GM23338 (cell line): Measurements from ENCODE around the gene GRIK1. TPM values are rescaled to one million over a fixed set of nuclear protein-coding genes. Genes with fewer than 3 reads are reported as not detected.

ENCODE experiments used
- ATAC-seq: fragments of 200-7000 bp; cut with Tn5 transposase; 3 replicates; pipeline ENCODE4 v1.9.1; 2020
- DNase-seq: peaks from one replicate; pipeline ENCODE4 v3.0.0-alpha.2; 2015; ENCODE audit warnings: low spot score
- H2AFZ ChIP-seq: fragments of 200-600 bp; sonication (generic); 2 replicates; pipeline ENCODE4 v1.8.0; 2016; ENCODE audit warnings: antibody characterized with exemption, mild to moderate bottlenecking, moderate library complexity
- H3F3A ChIP-seq: fragments of 200-600 bp; sonication (generic); replicated peaks from 2 replicates; pipeline ENCODE4 v1.8.0; 2017; ENCODE audit warnings: antibody characterized with exemption, mixed run types, low read depth
- H3K27ac ChIP-seq: fragments of 200-600 bp; sonication (generic); 2 replicates; pipeline ENCODE4 v1.6.1; 2016; ENCODE audit warnings: low read depth
- H3K27me3 ChIP-seq: fragments of 200-600 bp; sonication (generic); 2 replicates; pipeline ENCODE4 v1.8.0; 2016; ENCODE audit warnings: mild to moderate bottlenecking, mixed run types, moderate library complexity; ENCODE audit not compliant: insufficient read depth
- H3K36me3 ChIP-seq: fragments of 200-600 bp; sonication (generic); 2 replicates; pipeline ENCODE4 v1.8.0; 2016; ENCODE audit warnings: mild to moderate bottlenecking; ENCODE audit not compliant: insufficient read depth
- H3K4me1 ChIP-seq: fragments of 200-600 bp; sonication (generic); 2 replicates; pipeline ENCODE4 v1.8.0; 2016; ENCODE audit warnings: mild to moderate bottlenecking, moderate library complexity; ENCODE audit not compliant: insufficient read depth
- H3K4me2 ChIP-seq: fragments of 200-600 bp; sonication (generic); 2 replicates; pipeline ENCODE4 v1.7.1; 2017; ENCODE audit warnings: mixed run types
- H3K4me3 ChIP-seq: fragments of 200-600 bp; sonication (generic); 2 replicates; pipeline ENCODE4 v1.6.1; 2016; ENCODE audit warnings: mixed run types
- H3K79me2 ChIP-seq: fragments of 200-600 bp; sonication (generic); replicated peaks from 2 replicates; pipeline ENCODE4 v1.8.0; 2017; ENCODE audit warnings: mild to moderate bottlenecking; ENCODE audit not compliant: insufficient read depth
- H3K9me2 ChIP-seq: fragments of 200-600 bp; sonication (generic); 2 replicates; pipeline ENCODE4 v1.8.0; 2017; ENCODE audit not compliant: insufficient read depth
- H4K20me1 ChIP-seq: fragments of 200-600 bp; sonication (generic); replicated peaks from 2 replicates; pipeline ENCODE4 v1.8.0; 2017; ENCODE audit warnings: mild to moderate bottlenecking; ENCODE audit not compliant: insufficient read depth
- H3K27ac Mint-ChIP-seq: 2 replicates; pipeline ENCODE4 v1.8.0; 2020; ENCODE audit warnings: inconsistent platforms, mild to moderate bottlenecking, moderate library complexity, mixed read lengths
- H3K27me3 Mint-ChIP-seq: 3 replicates; pipeline ENCODE4 v1.8.0; 2022; ENCODE audit warnings: low read depth, mild to moderate bottlenecking, moderate library complexity, mixed read lengths, inconsistent platforms; ENCODE audit not compliant: insufficient read depth, poor library complexity
- H3K36me3 Mint-ChIP-seq: 3 replicates; pipeline ENCODE4 v1.8.0; 2021; ENCODE audit warnings: low read depth, mild to moderate bottlenecking, inconsistent platforms, moderate library complexity, mixed read lengths
- H3K4me1 Mint-ChIP-seq: 3 replicates; pipeline ENCODE4 v1.8.0; 2020; ENCODE audit warnings: mild to moderate bottlenecking, inconsistent platforms, mixed read lengths
- H3K4me3 Mint-ChIP-seq: 3 replicates; pipeline ENCODE4 v1.8.0; 2021; ENCODE audit warnings: moderate library complexity, mild to moderate bottlenecking, inconsistent platforms, mixed read lengths
- H3K9me3 Mint-ChIP-seq: 3 replicates; pipeline ENCODE4 v1.8.0; 2020; ENCODE audit warnings: moderate library complexity, mild to moderate bottlenecking, inconsistent platforms, mixed read lengths
- CREB1 ChIP-seq: fragments of 250-450 bp; sonication (Bioruptor Pico); IDR thresholded peaks from 2 replicates; pipeline ENCODE4 v1.5.0; 2020; ENCODE audit warnings: low read depth, mild to moderate bottlenecking, moderate library complexity
- CTCF ChIP-seq, 2 experiments: fragments of 200-600 bp in 1 of 2; sonication (generic) in 1 of 2; conservative IDR thresholded peaks; 2 replicates each; pipeline versions ENCODE4 v1.5.1 to v1.6.1; 2016 to 2017; ENCODE audit warnings: antibody characterized with exemption in 2 of 2, low read depth in 2 of 2, mild to moderate bottlenecking in 2 of 2, moderate library complexity in 1 of 2
- ETS1 ChIP-seq: IDR thresholded peaks from 2 replicates; pipeline ENCODE4 v1.6.1; 2016; ENCODE audit warnings: antibody characterized with exemption
- EZH2 ChIP-seq: fragments of 200-600 bp; sonication (generic); IDR thresholded peaks from one replicate; pipeline ENCODE4 v1.8.0; 2017; ENCODE audit warnings: antibody characterized with exemption, mild to moderate bottlenecking, low read depth; ENCODE audit not compliant: unreplicated experiment
- EZH2phosphoT487 ChIP-seq: fragments of 200-600 bp; sonication (generic); IDR thresholded peaks from one replicate; pipeline ENCODE4 v1.8.1; 2018; ENCODE audit warnings: antibody characterized with exemption; ENCODE audit not compliant: unreplicated experiment
- NANOG ChIP-seq: IDR thresholded peaks from 2 replicates; pipeline ENCODE4 v1.6.1; 2016; ENCODE audit warnings: antibody characterized with exemption, borderline replicate concordance
- POLR2AphosphoS5 ChIP-seq: IDR thresholded peaks from 2 replicates; pipeline ENCODE4 v1.6.1; 2016; ENCODE audit warnings: antibody characterized with exemption, low read depth
- REST ChIP-seq: IDR thresholded peaks from one replicate; pipeline ENCODE4 v1.6.1; 2018; ENCODE audit warnings: antibody characterized with exemption; ENCODE audit not compliant: unreplicated experiment
- STAT1 ChIP-seq: IDR thresholded peaks from one replicate; pipeline ENCODE4 v1.6.1; 2016; ENCODE audit warnings: antibody characterized with exemption; ENCODE audit not compliant: unreplicated experiment
- ZNF114 ChIP-seq: fragments of 250-450 bp; sonication (Bioruptor Pico); IDR thresholded peaks from 2 replicates; pipeline ENCODE4 v1.5.0; 2020; ENCODE audit warnings: mild to moderate bottlenecking, moderate library complexity
- ZNF331 ChIP-seq: fragments of 250-450 bp; sonication (Bioruptor Pico); IDR thresholded peaks from 2 replicates; pipeline ENCODE4 v1.5.0; 2020; ENCODE audit warnings: low read depth, mild to moderate bottlenecking, moderate library complexity
- ZNF462 ChIP-seq: fragments of 250-450 bp; sonication (Bioruptor Pico); IDR thresholded peaks from 2 replicates; pipeline ENCODE4 v1.5.0; 2020; ENCODE audit warnings: mild to moderate bottlenecking, moderate library complexity
- polyA plus RNA-seq: library from polyadenylated mRNA; unstranded; fragments of >200 nt; fragmentation: Nextera tagmentation; extraction: Ambion mirVana; gene quantifications from 2 replicates; pipeline ENCODE4 v1.2.1, GENCODE V29; 2016
- total RNA-seq: library from RNA; depleted of rRNA; stranded (reverse); fragments of >200 nt; shearing (Covaris generic); gene quantifications from 2 replicates; pipeline ENCODE4 v1.2.3, GENCODE V29; 2014

Gene GRIK1
- total and polyA plus RNA-seq, 2 experiments from 2014 or later, result 0.18 to 0.42 TPM

GRCh38 chr21:29670228-29670627, 269.6 kb downstream of the GRIK1 start:
- Mint-ChIP-seq H3K4me1 (peaks cover 17% of the 10 kb centered on the region; the same call in 2 of the 3 replicates), H3K27me3 (no peaks in the 10 kb centered on the region), H3K36me3 (no peaks in the 10 kb centered on the region), H3K9me3 (no peaks in the 10 kb centered on the region), H3K27ac (no peak overlapping the region), H3K4me3 (no peak overlapping the region)
- H3K4me1 ChIP-seq, result peaks cover 12% of the 10 kb centered on the region
- DNase-seq, result no peak
- ATAC-seq, result no peak
- H3K36me3 ChIP-seq, result no peaks in the 10 kb centered on the region
- H3K27ac ChIP-seq, result no peak overlapping the region
- no peaks in the 10 kb centered on the region for H3K27me3 ChIP-seq
- H3K4me3 ChIP-seq, result no peak overlapping the region
- peaks cover 10% of the 10 kb centered on the region for H3K9me2 ChIP-seq
- no peak overlapping the region for H2AFZ ChIP-seq
- TF ChIP-seq REST, result no peak
- TF ChIP-seq EZH2phosphoT487, result no peak
- TF ChIP-seq CREB1 (CRISPR knock-in tag), result no peak
- TF ChIP-seq ZNF114 (CRISPR knock-in tag), result no peak
- TF ChIP-seq ETS1, result no peak
- no peak for TF ChIP-seq STAT1
- TF ChIP-seq ZNF331 (CRISPR knock-in tag), result no peak
- TF ChIP-seq NANOG, result no peak
- TF ChIP-seq ZNF462 (CRISPR knock-in tag), result no peak
- no peak for TF ChIP-seq CTCF (conservative IDR thresholded peaks at IDR 0.05; ENCODE audit: low read depth in 2 of 2)
- no peak for TF ChIP-seq POLR2AphosphoS5
- no peak for TF ChIP-seq EZH2
- no peaks in the 10 kb centered on the region for H3F3A ChIP-seq
- no peaks in the 10 kb centered on the region for H3K79me2 ChIP-seq
- H3K4me2 ChIP-seq, result no peak overlapping the region
- H4K20me1 ChIP-seq, result no peaks in the 10 kb centered on the region
